ENCODE data around the gene PRR23E.

DNA sequence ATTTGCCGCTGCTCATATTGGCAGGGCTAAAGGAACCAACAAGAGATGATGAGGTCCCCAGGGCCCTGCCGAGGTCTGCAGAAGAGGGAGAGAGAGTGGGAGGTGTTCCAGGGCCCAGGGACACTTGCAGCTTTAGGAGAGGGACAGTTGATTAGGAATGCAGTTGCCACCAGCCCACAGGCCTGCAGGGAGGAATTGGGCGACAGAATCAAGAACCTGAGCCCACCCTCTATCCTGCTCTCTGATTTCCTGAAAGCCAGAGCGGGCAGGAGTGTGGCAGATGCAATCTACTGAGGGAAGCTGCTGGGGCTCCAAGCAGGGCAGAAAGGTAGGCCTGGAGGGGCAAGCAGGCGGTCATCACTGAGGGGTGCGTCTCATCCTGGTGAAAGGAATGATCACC lies 12.1 kb upstream of the PRR23E start:
- TF ChIP-seq CTCF (IDR thresholded peaks at IDR 0.05) = no peak
- TF ChIP-seq, protein P1, sequence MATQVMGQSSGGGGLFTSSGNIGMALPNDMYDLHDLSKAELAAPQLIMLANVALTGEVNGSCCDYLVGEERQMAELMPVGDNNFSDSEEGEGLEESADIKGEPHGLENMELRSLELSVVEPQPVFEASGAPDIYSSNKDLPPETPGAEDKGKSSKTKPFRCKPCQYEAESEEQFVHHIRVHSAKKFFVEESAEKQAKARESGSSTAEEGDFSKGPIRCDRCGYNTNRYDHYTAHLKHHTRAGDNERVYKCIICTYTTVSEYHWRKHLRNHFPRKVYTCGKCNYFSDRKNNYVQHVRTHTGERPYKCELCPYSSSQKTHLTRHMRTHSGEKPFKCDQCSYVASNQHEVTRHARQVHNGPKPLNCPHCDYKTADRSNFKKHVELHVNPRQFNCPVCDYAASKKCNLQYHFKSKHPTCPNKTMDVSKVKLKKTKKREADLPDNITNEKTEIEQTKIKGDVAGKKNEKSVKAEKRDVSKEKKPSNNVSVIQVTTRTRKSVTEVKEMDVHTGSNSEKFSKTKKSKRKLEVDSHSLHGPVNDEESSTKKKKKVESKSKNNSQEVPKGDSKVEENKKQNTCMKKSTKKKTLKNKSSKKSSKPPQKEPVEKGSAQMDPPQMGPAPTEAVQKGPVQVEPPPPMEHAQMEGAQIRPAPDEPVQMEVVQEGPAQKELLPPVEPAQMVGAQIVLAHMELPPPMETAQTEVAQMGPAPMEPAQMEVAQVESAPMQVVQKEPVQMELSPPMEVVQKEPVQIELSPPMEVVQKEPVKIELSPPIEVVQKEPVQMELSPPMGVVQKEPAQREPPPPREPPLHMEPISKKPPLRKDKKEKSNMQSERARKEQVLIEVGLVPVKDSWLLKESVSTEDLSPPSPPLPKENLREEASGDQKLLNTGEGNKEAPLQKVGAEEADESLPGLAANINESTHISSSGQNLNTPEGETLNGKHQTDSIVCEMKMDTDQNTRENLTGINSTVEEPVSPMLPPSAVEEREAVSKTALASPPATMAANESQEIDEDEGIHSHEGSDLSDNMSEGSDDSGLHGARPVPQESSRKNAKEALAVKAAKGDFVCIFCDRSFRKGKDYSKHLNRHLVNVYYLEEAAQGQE (IDR thresholded peaks at IDR 0.05; ENCODE audit: low read depth, low read length) = no peak
- no peak for TF ChIP-seq NFIC (IDR thresholded peaks at IDR 0.05; ENCODE audit: borderline replicate concordance)
- no peak for TF ChIP-seq FOXM1 (IDR thresholded peaks at IDR 0.05; ENCODE audit: low read depth)

All from SK-N-SH (cell line).